ENCODE measurements around the gene NIN. TPM values are rescaled to one million over a fixed set of nuclear protein-coding genes. Genes with fewer than 3 reads are reported as not detected.

NIN gene
- total RNA-seq, 1 donor from 2014 or later: 46.9 TPM

- no peak for TF ChIP-seq CTCF (IDR thresholded peaks at IDR 0.05)
- no peaks in the 10 kb centered on the region for H3K9me3 Mint-ChIP-seq (ENCODE audit: low read depth)
- no peak for DNase-seq (ENCODE audit: low spot score)
- no peak overlapping the region for H3K4me3 Mint-ChIP-seq (ENCODE audit: unreplicated experiment)
- H3K27ac Mint-ChIP-seq (ENCODE audit: unreplicated experiment): no peak overlapping the region
- H3K4me1 Mint-ChIP-seq (ENCODE audit: low read depth): peaks cover 20% of the 10 kb centered on the region
- no peaks in the 10 kb centered on the region for H3K27me3 Mint-ChIP-seq (ENCODE audit: low read depth)
- H3K36me3 Mint-ChIP-seq (ENCODE audit: low read depth): peaks cover 13% of the 10 kb centered on the region
Observed at GRCh38 chr14:50786751-50787464, 44.1 kb downstream of the NIN start.

GRCh38 chr14:50785457-50786063, 45.4 kb downstream of the NIN start:
- Mint-ChIP-seq H3K27ac (ENCODE audit: unreplicated experiment) (no peak overlapping the region), H3K9me3 (ENCODE audit: low read depth) (no peaks in the 10 kb centered on the region), H3K36me3 (ENCODE audit: low read depth) (peaks cover 13% of the 10 kb centered on the region), H3K4me1 (ENCODE audit: low read depth) (peaks cover 16% of the 10 kb centered on the region), H3K4me3 (ENCODE audit: unreplicated experiment) (no peak overlapping the region), H3K27me3 (ENCODE audit: low read depth) (no peaks in the 10 kb centered on the region)
- no peak for TF ChIP-seq CTCF (IDR thresholded peaks at IDR 0.05)
- no peak for DNase-seq (ENCODE audit: low spot score)

GRCh38 chr14:50784683-50785456, 46.1 kb downstream of the NIN start:
- Mint-ChIP-seq H3K9me3 (ENCODE audit: low read depth) (no peaks in the 10 kb centered on the region), H3K27me3 (ENCODE audit: low read depth) (no peaks in the 10 kb centered on the region), H3K36me3 (ENCODE audit: low read depth) (peaks cover 10% of the 10 kb centered on the region), H3K4me3 (ENCODE audit: unreplicated experiment) (no peak overlapping the region), H3K27ac (ENCODE audit: unreplicated experiment) (no peak overlapping the region), H3K4me1 (ENCODE audit: low read depth) (peaks cover 14% of the 10 kb centered on the region)
- DNase-seq (ENCODE audit: low spot score): no peak
- no peak for TF ChIP-seq CTCF (IDR thresholded peaks at IDR 0.05)

- H3K4me3 Mint-ChIP-seq (ENCODE audit: unreplicated experiment): no peak overlapping the region
- peaks cover 4% of the 10 kb centered on the region for H3K36me3 Mint-ChIP-seq (ENCODE audit: low read depth)
- TF ChIP-seq CTCF (IDR thresholded peaks at IDR 0.05): no peak
- no peaks in the 10 kb centered on the region for H3K9me3 Mint-ChIP-seq (ENCODE audit: low read depth)
- no peak for DNase-seq (ENCODE audit: low spot score)
- H3K27me3 Mint-ChIP-seq (ENCODE audit: low read depth): no peaks in the 10 kb centered on the region
- H3K27ac Mint-ChIP-seq (ENCODE audit: unreplicated experiment): no peak overlapping the region
- peaks cover 14% of the 10 kb centered on the region for H3K4me1 Mint-ChIP-seq (ENCODE audit: low read depth)
Observed at GRCh38 chr14:50783563-50783962, 47.4 kb downstream of the NIN start.

GRCh38 chr14:50780393-50780792, 50.6 kb downstream of the NIN start:
- Mint-ChIP-seq H3K4me1 (ENCODE audit: low read depth) (peaks cover 12% of the 10 kb centered on the region), H3K27me3 (ENCODE audit: low read depth) (no peaks in the 10 kb centered on the region), H3K27ac (ENCODE audit: unreplicated experiment) (no peak overlapping the region), H3K36me3 (ENCODE audit: low read depth) (peaks cover 4% of the 10 kb centered on the region), H3K4me3 (ENCODE audit: unreplicated experiment) (no peak overlapping the region), H3K9me3 (ENCODE audit: low read depth) (no peaks in the 10 kb centered on the region)
- DNase-seq (ENCODE audit: low spot score): no peak
- TF ChIP-seq CTCF (IDR thresholded peaks at IDR 0.05): no peak
